ENCODE data around the gene DOC2A.

DNA sequence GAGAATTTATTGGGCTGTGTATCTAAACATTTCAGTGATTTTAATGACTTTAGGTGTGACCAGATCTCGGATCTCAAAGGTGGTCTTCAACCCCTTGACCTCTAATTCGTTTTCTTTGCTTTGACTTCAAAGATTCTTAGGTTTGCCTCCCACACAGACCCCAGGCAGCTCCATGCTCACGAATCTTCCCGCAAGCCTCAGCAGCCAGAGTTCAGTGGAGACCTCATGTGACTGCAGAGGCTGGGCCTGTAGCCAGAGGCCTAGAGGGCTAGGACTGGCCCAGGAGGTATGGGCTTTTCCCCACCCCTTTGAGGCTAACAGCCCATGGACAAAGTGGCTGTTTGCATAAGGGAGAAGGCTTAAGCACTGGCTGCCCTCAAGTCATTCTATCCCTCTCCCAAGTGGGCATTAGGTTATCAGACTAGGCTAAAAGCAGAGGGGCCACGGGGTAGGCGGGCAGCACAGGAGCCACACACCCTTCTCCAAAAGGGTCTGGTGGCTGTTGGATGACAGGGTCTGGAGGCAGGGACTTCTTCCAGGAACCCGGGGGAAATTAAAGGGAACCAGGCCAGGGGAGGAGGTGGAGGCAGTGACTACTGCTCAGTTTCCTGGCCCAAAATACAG is 18.4 kb downstream of the DOC2A start:
- TF ChIP-seq, protein P1, sequence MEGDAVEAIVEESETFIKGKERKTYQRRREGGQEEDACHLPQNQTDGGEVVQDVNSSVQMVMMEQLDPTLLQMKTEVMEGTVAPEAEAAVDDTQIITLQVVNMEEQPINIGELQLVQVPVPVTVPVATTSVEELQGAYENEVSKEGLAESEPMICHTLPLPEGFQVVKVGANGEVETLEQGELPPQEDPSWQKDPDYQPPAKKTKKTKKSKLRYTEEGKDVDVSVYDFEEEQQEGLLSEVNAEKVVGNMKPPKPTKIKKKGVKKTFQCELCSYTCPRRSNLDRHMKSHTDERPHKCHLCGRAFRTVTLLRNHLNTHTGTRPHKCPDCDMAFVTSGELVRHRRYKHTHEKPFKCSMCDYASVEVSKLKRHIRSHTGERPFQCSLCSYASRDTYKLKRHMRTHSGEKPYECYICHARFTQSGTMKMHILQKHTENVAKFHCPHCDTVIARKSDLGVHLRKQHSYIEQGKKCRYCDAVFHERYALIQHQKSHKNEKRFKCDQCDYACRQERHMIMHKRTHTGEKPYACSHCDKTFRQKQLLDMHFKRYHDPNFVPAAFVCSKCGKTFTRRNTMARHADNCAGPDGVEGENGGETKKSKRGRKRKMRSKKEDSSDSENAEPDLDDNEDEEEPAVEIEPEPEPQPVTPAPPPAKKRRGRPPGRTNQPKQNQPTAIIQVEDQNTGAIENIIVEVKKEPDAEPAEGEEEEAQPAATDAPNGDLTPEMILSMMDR (conservative IDR thresholded peaks at IDR 0.05; ENCODE audit: low read depth, low read length) = no peak
- no peak for TF ChIP-seq EZH2 (IDR thresholded peaks at IDR 0.05; ENCODE audit: borderline replicate concordance, low read depth, low read length, poor library complexity, severe bottlenecking)

Data from A673 (cell line).